ENCODE data around the gene ANKRD6. TPM values are rescaled to one million over a fixed set of nuclear protein-coding genes. Genes with fewer than 3 reads are reported as not detected.

Gene ANKRD6
- total RNA-seq, 1 experiment from 2014 or later: 20.5 TPM

DNA sequence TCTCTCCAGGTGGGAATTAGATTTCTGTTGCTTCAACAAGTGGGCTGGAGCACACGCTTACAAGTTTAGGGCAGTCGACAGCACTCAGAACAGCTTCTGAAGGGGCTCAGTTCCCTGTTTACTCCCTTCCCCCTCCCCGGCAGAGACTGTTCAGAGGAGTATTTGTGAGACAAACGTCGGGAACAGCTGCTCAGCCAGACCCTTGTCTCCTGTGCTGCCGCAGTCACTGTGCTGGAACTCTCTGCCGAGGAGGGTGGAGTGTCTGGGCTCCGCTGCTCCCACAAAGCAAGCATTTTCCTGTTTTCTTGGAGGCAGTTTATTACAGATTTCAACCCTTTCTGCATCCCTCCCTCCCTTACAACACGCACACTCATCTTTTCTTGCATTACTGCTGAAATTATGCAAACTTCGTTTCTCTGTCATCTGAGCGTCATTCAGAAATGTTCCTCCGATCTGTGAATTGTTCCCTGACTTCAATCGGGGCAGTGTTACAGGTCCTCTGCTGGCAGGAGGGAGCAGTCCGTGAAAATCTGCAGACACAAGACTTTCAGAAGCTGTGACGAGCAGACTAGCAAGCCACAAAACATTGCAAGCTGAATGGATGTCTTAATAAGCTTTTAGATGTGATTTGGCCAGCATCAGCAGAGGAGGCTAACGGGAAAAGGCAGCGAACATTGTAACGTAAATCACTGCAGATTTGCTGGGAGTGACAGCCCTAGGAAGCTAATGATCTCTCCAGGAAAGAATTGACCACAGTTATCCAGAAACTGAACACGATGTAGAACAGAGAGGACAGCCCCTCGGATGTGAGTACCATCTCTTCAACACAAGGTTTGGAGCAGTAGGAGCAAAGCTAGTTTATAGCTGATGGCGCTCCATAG is 129.4 kb downstream of the ANKRD6 start:
- H3K27me3 Mint-ChIP-seq (ENCODE audit: insufficient read depth, unreplicated experiment): no peaks in the 10 kb centered on the region
- H3K9me3 Mint-ChIP-seq (ENCODE audit: unreplicated experiment): peaks cover 4% of the 10 kb centered on the region
- no peaks in the 10 kb centered on the region for H3K27me3 ChIP-seq (replicated peaks; ENCODE audit: control insufficient read depth, insufficient read depth, low read length)
- H3K9me3 ChIP-seq: no peaks in the 10 kb centered on the region; the same call in 1 of the 2 replicates
- intact Hi-C loops (cut with micrococcal nuclease; ENCODE audit: unreplicated experiment): no loop called here
- no peak overlapping the region for H3K4me3 ChIP-seq (ENCODE audit: low read depth, low read length)
- DNase-seq: no peak
- peaks cover 13% of the 10 kb centered on the region for H3K4me1 Mint-ChIP-seq (ENCODE audit: low read depth, unreplicated experiment)
- H3K36me3 ChIP-seq (ENCODE audit: control insufficient read depth, insufficient read depth, low read length): no peaks in the 10 kb centered on the region
- BruUV-seq (replicated peaks): no TSS peak
- TF ChIP-seq, protein P1, sequence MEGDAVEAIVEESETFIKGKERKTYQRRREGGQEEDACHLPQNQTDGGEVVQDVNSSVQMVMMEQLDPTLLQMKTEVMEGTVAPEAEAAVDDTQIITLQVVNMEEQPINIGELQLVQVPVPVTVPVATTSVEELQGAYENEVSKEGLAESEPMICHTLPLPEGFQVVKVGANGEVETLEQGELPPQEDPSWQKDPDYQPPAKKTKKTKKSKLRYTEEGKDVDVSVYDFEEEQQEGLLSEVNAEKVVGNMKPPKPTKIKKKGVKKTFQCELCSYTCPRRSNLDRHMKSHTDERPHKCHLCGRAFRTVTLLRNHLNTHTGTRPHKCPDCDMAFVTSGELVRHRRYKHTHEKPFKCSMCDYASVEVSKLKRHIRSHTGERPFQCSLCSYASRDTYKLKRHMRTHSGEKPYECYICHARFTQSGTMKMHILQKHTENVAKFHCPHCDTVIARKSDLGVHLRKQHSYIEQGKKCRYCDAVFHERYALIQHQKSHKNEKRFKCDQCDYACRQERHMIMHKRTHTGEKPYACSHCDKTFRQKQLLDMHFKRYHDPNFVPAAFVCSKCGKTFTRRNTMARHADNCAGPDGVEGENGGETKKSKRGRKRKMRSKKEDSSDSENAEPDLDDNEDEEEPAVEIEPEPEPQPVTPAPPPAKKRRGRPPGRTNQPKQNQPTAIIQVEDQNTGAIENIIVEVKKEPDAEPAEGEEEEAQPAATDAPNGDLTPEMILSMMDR (IDR thresholded peaks at IDR 0.05; ENCODE audit: insufficient read depth in 1 of 2, low read depth in 1 of 2, low read length in 1 of 2, severe bottlenecking in 1 of 2, unreplicated experiment in 1 of 2): no peak
- no peak overlapping the region for H3K4me3 Mint-ChIP-seq (ENCODE audit: unreplicated experiment)
- no peaks in the 10 kb centered on the region for H3K36me3 Mint-ChIP-seq (ENCODE audit: insufficient read depth, unreplicated experiment)
- ChIA-PET CTCF (no interaction called here), POLR2A (no interaction called here)
- no peak overlapping the region for H3K27ac Mint-ChIP-seq (ENCODE audit: unreplicated experiment)
- H3K4me1 ChIP-seq: peaks cover 6% of the 10 kb centered on the region

DNA sequence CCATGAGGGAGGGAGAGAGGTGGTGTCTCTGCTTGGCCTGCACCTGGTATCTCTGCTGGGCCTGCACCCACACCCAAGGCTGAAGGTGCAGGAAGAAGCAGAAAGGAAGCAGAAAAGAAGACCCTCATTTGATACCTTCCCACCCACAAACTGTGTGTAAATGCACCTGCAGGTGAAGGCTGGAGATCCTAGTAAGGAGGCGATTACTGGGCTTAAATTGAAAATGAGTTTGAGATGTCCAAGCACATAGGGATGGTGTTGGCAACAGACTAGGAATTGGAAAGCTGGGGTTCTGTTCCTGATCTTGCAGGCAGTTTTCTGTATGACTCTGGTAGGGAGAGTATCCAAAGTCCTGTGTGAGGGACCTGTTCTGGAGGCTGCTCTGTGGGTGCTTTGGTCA is 130.9 kb downstream of the ANKRD6 start:
- CTCF ChIA-PET: no interaction called here
- H3K4me3 ChIP-seq (ENCODE audit: low read depth, low read length): no peak overlapping the region
- no peak for DNase-seq
- no peak overlapping the region for H3K4me3 Mint-ChIP-seq (ENCODE audit: unreplicated experiment)
- H3K4me1 Mint-ChIP-seq (ENCODE audit: low read depth, unreplicated experiment): peaks cover 21% of the 10 kb centered on the region
- H3K9me3 ChIP-seq: no peaks in the 10 kb centered on the region
- H3K36me3 Mint-ChIP-seq (ENCODE audit: insufficient read depth, unreplicated experiment): no peaks in the 10 kb centered on the region
- TF ChIP-seq, protein P1 (IDR thresholded peaks at IDR 0.05; ENCODE audit: insufficient read depth in 1 of 2, low read depth in 1 of 2, low read length in 1 of 2, severe bottlenecking in 1 of 2, unreplicated experiment in 1 of 2): no peak
- H3K9me3 Mint-ChIP-seq (ENCODE audit: unreplicated experiment): no peaks in the 10 kb centered on the region
- intact Hi-C loops (cut with micrococcal nuclease; ENCODE audit: unreplicated experiment): loop anchor here (2.0 kb wide), 1 partner anchor 57 kb away; no protein-coding TSS in a partner anchor
- H3K27me3 ChIP-seq (replicated peaks; ENCODE audit: control insufficient read depth, insufficient read depth, low read length): no peaks in the 10 kb centered on the region
- BruUV-seq (replicated peaks): no TSS peak
- no peaks in the 10 kb centered on the region for H3K36me3 ChIP-seq (ENCODE audit: control insufficient read depth, insufficient read depth, low read length)
- H3K4me1 ChIP-seq: peaks cover 18% of the 10 kb centered on the region
- H3K27ac Mint-ChIP-seq (ENCODE audit: unreplicated experiment): no peak overlapping the region
- POLR2A ChIA-PET: no interaction called here
- no peaks in the 10 kb centered on the region for H3K27me3 Mint-ChIP-seq (ENCODE audit: insufficient read depth, unreplicated experiment)

- Histone ChIP-seq H3K4me3 (ENCODE audit: low read depth, low read length) (no peak overlapping the region), H3K4me1 (peaks cover 18% of the 10 kb centered on the region), H3K9me3 (no peaks in the 10 kb centered on the region), H3K36me3 (ENCODE audit: control insufficient read depth, insufficient read depth, low read length) (no peaks in the 10 kb centered on the region), H3K27me3 (replicated peaks; ENCODE audit: control insufficient read depth, insufficient read depth, low read length) (no peaks in the 10 kb centered on the region)
- DNase-seq: peak in 1 of 2 experiments; percentile 38
- Mint-ChIP-seq H3K4me1 (ENCODE audit: low read depth, unreplicated experiment) (peaks cover 21% of the 10 kb centered on the region), H3K27me3 (ENCODE audit: insufficient read depth, unreplicated experiment) (no peaks in the 10 kb centered on the region), H3K36me3 (ENCODE audit: insufficient read depth, unreplicated experiment) (no peaks in the 10 kb centered on the region), H3K4me3 (ENCODE audit: unreplicated experiment) (no peak overlapping the region), H3K27ac (ENCODE audit: unreplicated experiment) (no peak overlapping the region), H3K9me3 (ENCODE audit: unreplicated experiment) (no peaks in the 10 kb centered on the region)
- CTCF ChIA-PET: no interaction called here
- BruUV-seq (replicated peaks): no TSS peak
- TF ChIP-seq, protein P1 (IDR thresholded peaks at IDR 0.05; ENCODE audit: insufficient read depth in 1 of 2, low read depth in 1 of 2, low read length in 1 of 2, severe bottlenecking in 1 of 2, unreplicated experiment in 1 of 2): no peak
- intact Hi-C loops (cut with micrococcal nuclease; ENCODE audit: unreplicated experiment): loop anchor here (2.0 kb wide), 1 partner anchor 58 kb away; no protein-coding TSS in a partner anchor
- POLR2A ChIA-PET: no interaction called here
Measured at GRCh38 chr6:89564752-89565427, 131.9 kb downstream of the ANKRD6 start.

All from Caco-2 (cell line).